Suppressor macrophage (primary cell): Measurements from ENCODE around the gene LRCH3.
A peak's percentile ranks its signal among the peaks of the same experiment; 100 is the strongest.

Experiments used
- DNase-seq, 4 experiments: peaks; one replicate each; pipeline ENCODE4 v3.0.0-alpha.2; 2020 to 2022
- total RNA-seq, 17 experiments: gene quantifications; one replicate each; lab custom pipeline; 2026; ENCODE audit warnings: mixed read lengths in 6 of 17, inconsistent platforms in 3 of 17; lab: John Stamatoyannopoulos, UW

The LRCH3 gene
- 36.1 to 62.0 (median 44.5) reads per million in 17 experiments for total RNA-seq

- DNase-seq: peak; percentile 77 to 92 (median 86)
Measured at GRCh38 chr3:197791113-197791891, at the start of gene LRCH3. Gene LRCH3 (plus strand): TSS chr3:197791254. CDS start chr3:197791279, 25 bp downstream.

GRCh38 chr3:197742787-197743186, 48.3 kb upstream of the LRCH3 start:
- DNase-seq: no peak

GRCh38 chr3:197746209-197746608, 44.8 kb upstream of the LRCH3 start:
- peak in 2 of 4 experiments; percentile 40 to 41 for DNase-seq

- DNase-seq: peak; percentile 68 to 84 (median 78)
Measured at GRCh38 chr3:197746801-197747237, 44.2 kb upstream of the LRCH3 start.

GRCh38 chr3:197748597-197749314, 42.3 kb upstream of the LRCH3 start:
- peak; percentile 16 to 69 (median 46) for DNase-seq

GRCh38 chr3:197749315-197749600, 41.8 kb upstream of the LRCH3 start:
- peak; percentile 34 to 55 (median 37) for DNase-seq

- peak; percentile 94 to 98 (median 96) for DNase-seq
Measured at GRCh38 chr3:197749601-197750395, 41.3 kb upstream of the LRCH3 start, which contains the start of gene FYTTD1. Gene FYTTD1 (plus strand): TSS chr3:197749883. CDS start chr3:197749972, 89 bp downstream.

- DNase-seq: peak; percentile 80 to 91 (median 86)
Measured at GRCh38 chr3:197750396-197750831, 40.6 kb upstream of the LRCH3 start.

- peak; percentile 37 to 60 (median 48) for DNase-seq
Measured at GRCh38 chr3:197750858-197751737, 40.0 kb upstream of the LRCH3 start.

- DNase-seq: peak in 2 of 4 experiments; percentile 20 to 44
Measured at GRCh38 chr3:197752107-197752506, 38.9 kb upstream of the LRCH3 start.

GRCh38 chr3:197753263-197753662, 37.8 kb upstream of the LRCH3 start:
- DNase-seq: peak in 2 of 4 experiments; percentile 14 to 19

- DNase-seq: no peak
Measured at GRCh38 chr3:197756704-197757103, 34.4 kb upstream of the LRCH3 start.

GRCh38 chr3:197758512-197758911, 32.5 kb upstream of the LRCH3 start:
- DNase-seq: no peak

- no peak for DNase-seq
Measured at GRCh38 chr3:197761784-197762183, 29.3 kb upstream of the LRCH3 start.

GRCh38 chr3:197775317-197775716, 15.7 kb upstream of the LRCH3 start:
- no peak for DNase-seq

GRCh38 chr3:197782230-197782629, 8.8 kb upstream of the LRCH3 start:
- no peak for DNase-seq

- DNase-seq: no peak
Measured at GRCh38 chr3:197784019-197784585, 7.0 kb upstream of the LRCH3 start.

- no peak for DNase-seq
Measured at GRCh38 chr3:197787412-197787811, 3.6 kb upstream of the LRCH3 start.

- no peak for DNase-seq
Measured at GRCh38 chr3:197789309-197789708, 1.7 kb upstream of the LRCH3 start.

GRCh38 chr3:197790033-197790432, 1.0 kb upstream of the LRCH3 start:
- DNase-seq: no peak
